Inferior parietal cortex (tissue), 1 donor: ENCODE results near the gene DHX16.

Source experiments
- DNase-seq: peaks from one replicate; pipeline ENCODE4 v3.0.0-alpha.2; 2016; ENCODE audit errors: extremely low spot score

The DHX16 gene

GRCh38 chr6:30691208-30691847, 18.5 kb upstream of the DHX16 start:
- DNase-seq, result no peak

GRCh38 chr6:30690403-30691207, 17.8 kb upstream of the DHX16 start, which contains the start of gene NRM:
Gene NRM, minus strand, starts transcription at chr6:30690984. Its CDS starts 10 bp downstream, at chr6:30690974.
- DNase-seq, result peak; percentile 77

- no peak for DNase-seq
These were observed 17.2 kb upstream of the DHX16 start for GRCh38 chr6:30689985-30690384.

- DNase-seq, result no peak
These were observed 16.4 kb upstream of the DHX16 start for GRCh38 chr6:30689022-30689865.

- no peak for DNase-seq
These were observed 15.8 kb upstream of the DHX16 start for GRCh38 chr6:30688569-30688968.

- no peak for DNase-seq
These were observed 15.0 kb upstream of the DHX16 start for GRCh38 chr6:30687659-30688431.

GRCh38 chr6:30686908-30687658, 14.3 kb upstream of the DHX16 start:
- DNase-seq, result peak; percentile 44

GRCh38 chr6:30686009-30686907, 13.5 kb upstream of the DHX16 start, which contains the start of gene PPP1R18:
Gene PPP1R18, minus strand, starts transcription at chr6:30686645. Its CDS starts 627 bp downstream, at chr6:30686018.
- no peak for DNase-seq

GRCh38 chr6:30685157-30686008, 12.6 kb upstream of the DHX16 start:
- DNase-seq, result no peak

GRCh38 chr6:30684386-30685156, 11.8 kb upstream of the DHX16 start:
- DNase-seq, result no peak

- DNase-seq, result no peak
These were observed 11.2 kb upstream of the DHX16 start for GRCh38 chr6:30683980-30684338.

GRCh38 chr6:30683183-30683979, 10.6 kb upstream of the DHX16 start:
- no peak for DNase-seq

- no peak for DNase-seq
These were observed 9.6 kb upstream of the DHX16 start for GRCh38 chr6:30682143-30683117.

- no peak for DNase-seq
These were observed 8.9 kb upstream of the DHX16 start for GRCh38 chr6:30681766-30682142.

GRCh38 chr6:30679765-30680535, 7.1 kb upstream of the DHX16 start:
- no peak for DNase-seq
